ENCODE measurements around the gene HBP1.

DNA sequence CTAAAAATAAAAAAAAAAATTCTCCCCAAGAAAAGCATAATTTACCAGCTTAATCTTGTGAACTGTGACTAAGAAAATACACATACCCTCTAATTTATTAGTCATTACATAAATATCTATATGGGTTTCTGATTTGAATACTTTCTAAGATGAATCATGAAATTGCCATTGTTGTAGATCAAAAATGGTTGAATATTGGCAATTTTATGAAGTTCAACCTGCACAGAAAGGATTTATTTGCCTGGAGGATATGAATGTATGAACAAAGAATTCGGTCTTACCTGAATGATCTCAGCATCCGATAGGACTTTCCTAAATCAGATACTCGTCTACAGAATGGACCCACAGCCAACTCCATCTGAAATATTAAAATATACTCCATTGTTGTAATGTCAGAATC lies 61.5 kb downstream of the HBP1 start:
- TF ChIP-seq, protein P1, sequence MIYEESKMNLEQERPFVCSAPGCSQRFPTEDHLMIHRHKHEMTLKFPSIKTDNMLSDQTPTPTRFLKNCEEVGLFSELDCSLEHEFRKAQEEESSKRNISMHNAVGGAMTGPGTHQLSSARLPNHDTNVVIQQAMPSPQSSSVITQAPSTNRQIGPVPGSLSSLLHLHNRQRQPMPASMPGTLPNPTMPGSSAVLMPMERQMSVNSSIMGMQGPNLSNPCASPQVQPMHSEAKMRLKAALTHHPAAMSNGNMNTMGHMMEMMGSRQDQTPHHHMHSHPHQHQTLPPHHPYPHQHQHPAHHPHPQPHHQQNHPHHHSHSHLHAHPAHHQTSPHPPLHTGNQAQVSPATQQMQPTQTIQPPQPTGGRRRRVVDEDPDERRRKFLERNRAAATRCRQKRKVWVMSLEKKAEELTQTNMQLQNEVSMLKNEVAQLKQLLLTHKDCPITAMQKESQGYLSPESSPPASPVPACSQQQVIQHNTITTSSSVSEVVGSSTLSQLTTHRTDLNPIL (CRISPR knock-in tag; IDR thresholded peaks at IDR 0.05; ENCODE audit: low read depth) = no peak
- TF ChIP-seq ISL1 (CRISPR knock-in tag; IDR thresholded peaks at IDR 0.05) (no peak; the same call in 1 of the 2 replicates), ARNTL (CRISPR knock-in tag; IDR thresholded peaks at IDR 0.05; ENCODE audit: borderline replicate concordance, low read depth) (no peak), ZFP3 (CRISPR knock-in tag; IDR thresholded peaks at IDR 0.05) (no peak), ZFP30 (CRISPR knock-in tag; IDR thresholded peaks at IDR 0.05) (no peak), CSDC2 (CRISPR knock-in tag; IDR thresholded peaks at IDR 0.05) (no peak), ZNF70 (CRISPR knock-in tag; IDR thresholded peaks at IDR 0.05) (no peak), ZC3H10 (CRISPR knock-in tag; IDR thresholded peaks at IDR 0.05) (no peak), GLIS3 (CRISPR knock-in tag; IDR thresholded peaks at IDR 0.05) (no peak), RARB (CRISPR knock-in tag; IDR thresholded peaks at IDR 0.05) (no peak), ESRRG (CRISPR knock-in tag; IDR thresholded peaks at IDR 0.05) (no peak), OSR1 (CRISPR knock-in tag; IDR thresholded peaks at IDR 0.05) (no peak)
- TF ChIP-seq, protein P2, sequence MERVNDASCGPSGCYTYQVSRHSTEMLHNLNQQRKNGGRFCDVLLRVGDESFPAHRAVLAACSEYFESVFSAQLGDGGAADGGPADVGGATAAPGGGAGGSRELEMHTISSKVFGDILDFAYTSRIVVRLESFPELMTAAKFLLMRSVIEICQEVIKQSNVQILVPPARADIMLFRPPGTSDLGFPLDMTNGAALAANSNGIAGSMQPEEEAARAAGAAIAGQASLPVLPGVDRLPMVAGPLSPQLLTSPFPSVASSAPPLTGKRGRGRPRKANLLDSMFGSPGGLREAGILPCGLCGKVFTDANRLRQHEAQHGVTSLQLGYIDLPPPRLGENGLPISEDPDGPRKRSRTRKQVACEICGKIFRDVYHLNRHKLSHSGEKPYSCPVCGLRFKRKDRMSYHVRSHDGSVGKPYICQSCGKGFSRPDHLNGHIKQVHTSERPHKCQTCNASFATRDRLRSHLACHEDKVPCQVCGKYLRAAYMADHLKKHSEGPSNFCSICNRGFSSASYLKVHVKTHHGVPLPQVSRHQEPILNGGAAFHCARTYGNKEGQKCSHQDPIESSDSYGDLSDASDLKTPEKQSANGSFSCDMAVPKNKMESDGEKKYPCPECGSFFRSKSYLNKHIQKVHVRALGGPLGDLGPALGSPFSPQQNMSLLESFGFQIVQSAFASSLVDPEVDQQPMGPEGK (CRISPR knock-in tag; IDR thresholded peaks at IDR 0.05; ENCODE audit: borderline replicate concordance) = no peak
- TF ChIP-seq, protein P3, sequence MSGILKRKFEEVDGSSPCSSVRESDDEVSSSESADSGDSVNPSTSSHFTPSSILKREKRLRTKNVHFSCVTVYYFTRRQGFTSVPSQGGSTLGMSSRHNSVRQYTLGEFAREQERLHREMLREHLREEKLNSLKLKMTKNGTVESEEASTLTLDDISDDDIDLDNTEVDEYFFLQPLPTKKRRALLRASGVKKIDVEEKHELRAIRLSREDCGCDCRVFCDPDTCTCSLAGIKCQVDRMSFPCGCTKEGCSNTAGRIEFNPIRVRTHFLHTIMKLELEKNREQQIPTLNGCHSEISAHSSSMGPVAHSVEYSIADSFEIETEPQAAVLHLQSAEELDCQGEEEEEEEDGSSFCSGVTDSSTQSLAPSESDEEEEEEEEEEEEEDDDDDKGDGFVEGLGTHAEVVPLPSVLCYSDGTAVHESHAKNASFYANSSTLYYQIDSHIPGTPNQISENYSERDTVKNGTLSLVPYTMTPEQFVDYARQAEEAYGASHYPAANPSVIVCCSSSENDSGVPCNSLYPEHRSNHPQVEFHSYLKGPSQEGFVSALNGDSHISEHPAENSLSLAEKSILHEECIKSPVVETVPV (CRISPR knock-in tag; IDR thresholded peaks at IDR 0.05) = no peak
